Measurements from ENCODE around the gene CEP89.

CEP89 gene

DNA sequence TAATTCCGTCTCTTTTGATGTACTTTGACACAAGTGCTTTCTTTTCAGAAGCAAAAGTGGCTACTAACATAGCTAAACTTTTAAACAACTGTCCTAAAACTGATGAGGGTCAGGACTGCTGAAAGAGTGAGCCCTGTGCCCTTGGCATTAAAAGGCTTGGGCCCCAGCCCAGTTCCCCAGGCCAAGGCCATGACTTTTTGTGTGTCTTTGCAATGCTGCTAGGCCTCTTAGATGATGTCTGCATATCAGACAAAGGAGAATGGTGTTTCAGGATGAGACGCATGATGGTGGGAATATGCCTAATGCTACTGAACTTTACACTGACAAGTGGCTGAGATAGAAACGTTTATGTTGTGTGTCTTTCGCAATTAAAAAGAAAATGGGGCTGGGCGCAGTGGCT lies 140.1 kb downstream of the CEP89 start:
- no peak for DNase-seq

DNA sequence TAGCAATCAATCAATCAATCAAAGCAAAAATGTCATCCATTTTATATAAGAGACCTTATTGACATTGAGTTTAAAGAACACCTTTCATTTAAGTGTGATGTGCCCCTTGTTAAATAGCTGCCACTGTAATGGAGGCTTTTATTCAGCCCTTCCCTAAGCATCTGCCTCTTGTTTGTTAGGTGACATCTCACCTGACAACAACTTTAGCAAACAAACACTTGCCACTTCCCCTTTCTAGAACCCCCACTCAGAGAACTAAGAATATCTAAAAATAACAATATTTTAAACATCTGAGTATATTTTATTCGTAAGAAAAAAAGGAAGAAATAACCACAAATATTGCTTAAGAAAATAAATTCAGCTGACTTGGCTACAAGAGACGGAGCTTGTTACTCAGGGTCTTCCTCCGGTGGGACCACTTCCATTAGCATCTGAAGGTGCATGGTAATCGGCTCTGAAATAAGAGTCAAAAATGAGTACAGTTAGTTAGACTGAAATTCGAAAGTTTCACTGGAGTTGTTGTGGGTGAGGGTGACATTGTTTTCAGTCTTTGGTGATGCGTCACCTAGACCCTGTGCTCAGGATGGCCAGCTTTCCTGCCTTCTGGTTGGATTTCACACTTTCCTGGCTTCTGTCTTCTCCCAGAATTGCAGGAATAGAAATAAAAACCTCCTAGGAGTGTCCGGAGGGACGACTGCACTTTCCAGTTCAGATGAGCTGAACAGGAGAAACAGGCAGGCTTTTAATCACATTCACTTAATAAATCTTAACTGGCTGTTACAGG lies 141.3 kb downstream of the CEP89 start:
- DNase-seq, result no peak

DNA sequence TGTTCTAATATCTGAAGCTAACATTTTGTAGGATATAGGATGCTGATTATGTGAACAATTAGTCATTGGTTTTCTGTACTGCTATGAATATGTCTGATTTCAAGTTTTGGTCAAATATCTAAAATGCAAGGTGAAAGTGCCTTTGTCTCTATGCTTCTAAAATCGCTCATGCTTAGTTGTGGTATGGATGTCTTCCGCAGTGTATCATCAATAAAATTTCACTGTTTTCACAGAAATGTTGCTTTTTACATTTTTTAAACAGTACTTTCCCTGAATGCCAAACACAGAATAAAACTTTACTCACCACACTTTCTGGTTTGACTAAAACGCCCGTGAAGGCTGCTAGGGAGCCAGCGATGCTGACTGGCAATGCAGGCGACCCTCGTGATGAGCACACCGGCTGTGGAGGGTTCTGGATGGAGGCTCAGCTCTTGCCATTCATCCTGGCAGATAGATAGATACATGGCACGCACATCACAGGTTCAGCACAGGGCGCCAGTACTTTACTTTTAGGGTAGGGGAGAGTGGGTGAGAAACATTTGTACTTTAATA lies 142.3 kb downstream of the CEP89 start:
- DNase-seq, result no peak

DNA sequence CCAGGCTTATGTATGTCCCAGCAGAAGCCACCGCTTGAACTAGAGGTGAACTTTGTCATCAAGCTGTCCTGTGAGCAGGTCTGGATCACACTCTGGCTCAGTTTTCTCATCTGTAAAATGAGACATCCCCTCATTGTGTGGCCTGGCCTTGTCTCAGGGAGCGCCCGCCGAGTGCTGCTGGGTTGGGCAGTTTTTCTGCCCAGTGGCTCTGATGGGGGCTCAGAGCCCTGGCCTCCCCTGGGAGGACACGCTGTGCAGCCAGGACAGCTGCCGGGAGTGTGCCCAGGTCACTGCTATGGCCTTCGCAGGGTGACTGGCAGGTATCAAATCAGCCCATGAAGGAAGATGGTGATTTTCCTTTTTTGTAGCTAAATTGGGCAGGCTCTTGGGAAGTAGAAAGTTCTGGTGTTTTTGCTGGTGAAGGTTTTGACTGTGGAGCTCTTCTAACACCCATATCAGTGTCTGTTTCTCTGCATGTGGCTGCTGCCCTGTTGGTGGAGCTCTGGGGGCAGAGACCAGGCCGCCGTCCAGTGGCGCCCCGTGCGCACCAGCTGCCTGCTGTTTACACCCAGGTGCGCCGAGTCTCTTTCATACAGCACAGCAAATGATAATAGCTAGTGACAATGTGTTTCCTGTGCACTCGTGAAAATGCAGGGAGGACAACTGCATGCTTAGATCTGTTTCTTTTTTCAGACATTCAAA lies 143.0 kb downstream of the CEP89 start:
- DNase-seq, result no peak

DNA sequence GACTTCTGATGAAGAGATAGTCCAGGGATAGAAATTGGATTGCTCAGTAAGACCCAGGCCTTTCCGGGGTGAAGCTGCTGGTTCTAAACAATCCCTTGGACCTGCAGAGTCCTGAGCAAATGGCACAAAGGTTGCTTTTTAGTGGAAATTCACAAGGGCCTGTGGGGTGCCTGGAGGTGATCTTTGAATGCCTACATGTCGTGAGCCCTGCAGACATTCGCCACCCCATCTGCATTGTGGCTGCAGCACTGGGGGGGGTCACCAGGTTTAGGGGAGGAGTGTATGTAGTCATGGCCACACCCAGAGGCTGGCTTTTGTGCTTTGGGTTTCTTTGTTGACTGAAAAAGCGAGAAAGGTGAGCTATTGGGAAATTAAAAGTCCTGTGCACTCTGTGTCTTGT lies 143.6 kb downstream of the CEP89 start:
- DNase-seq, result no peak
